ENCODE results near the gene JADE2.

DNA sequence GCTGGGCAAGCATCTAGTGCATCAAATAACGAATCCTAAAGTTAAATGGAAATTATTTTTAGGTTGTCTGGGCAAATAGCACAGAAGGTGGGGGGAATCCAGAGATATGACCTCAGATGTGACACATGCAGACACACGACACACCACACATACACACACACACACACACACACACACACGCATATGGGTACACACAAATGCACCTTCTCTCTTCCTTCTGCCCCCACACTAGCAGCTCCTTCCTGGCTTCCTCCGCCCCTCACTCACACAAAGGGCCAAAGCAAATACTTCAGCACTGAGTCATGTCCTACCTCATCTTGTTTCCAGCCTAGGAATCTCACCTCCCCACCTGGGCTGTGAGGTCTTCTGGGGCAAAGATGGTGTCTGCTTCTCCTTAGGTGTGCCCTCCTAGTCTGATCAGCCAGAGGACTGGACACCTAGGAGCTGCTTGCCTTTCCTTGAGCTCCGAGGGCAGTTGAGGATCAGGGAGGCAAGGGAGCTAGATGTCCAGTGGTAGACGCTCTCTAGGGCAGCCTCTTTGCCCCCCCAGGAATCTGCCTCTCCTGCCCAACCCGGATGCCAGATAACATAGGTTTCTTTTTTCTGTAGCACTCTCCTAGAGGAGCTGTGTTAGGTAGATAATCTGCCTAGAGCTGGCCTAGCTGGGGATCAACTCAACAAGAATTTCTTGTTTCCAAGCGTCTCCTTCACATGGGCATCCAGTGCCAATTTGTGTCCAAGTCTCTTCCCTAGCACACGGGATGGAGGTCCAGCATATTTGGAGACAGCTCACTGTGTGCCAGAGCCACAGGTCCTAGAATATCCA, 14.3 kb upstream of the JADE2 start:
- TF ChIP-seq ZNF121 (tag by site-specific recombination; IDR thresholded peaks at IDR 0.05) (no peak), ZNF341 (tag by site-specific recombination; IDR thresholded peaks at IDR 0.05; ENCODE audit: low read depth) (no peak), GLI2 (tag by site-specific recombination; IDR thresholded peaks at IDR 0.05; ENCODE audit: borderline replicate concordance, low read depth) (no peak)
